GM18507 (cell line): ENCODE results near the gene KIAA1328.

ENCODE experiments used
- DNase-seq: peaks from one replicate; pipeline ENCODE4 v3.0.0; 2011; ENCODE audit warnings: low read depth; ENCODE audit not compliant: insufficient read length; ENCODE audit errors: extremely low spot score
- FAIRE-seq: peaks from 2 replicates; lab custom pipeline; 2011; peaks lifted over from hg19 to GRCh38; lab: Jason Lieb, UNC

The KIAA1328 gene

DNA sequence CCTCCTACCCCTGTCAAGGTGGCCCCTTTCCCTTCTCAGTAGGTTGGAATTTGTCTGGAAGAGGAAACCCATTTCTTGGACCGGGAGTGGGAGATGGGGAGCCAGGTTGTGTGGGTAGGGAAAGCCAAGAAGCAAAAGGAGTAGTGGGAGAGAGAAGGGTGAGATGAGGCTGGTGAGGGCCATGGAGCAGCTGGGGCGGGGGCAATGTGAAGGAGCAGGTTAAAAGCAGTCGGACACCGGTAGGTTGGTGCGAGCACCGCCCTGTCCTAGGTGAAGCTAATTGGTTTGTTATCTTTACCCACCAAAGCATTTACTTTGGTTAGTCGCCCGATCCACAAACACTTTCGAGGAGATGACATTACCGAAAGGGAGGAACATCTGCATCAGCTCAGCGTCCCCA lies 429.9 kb downstream of the KIAA1328 start:
- no peak for DNase-seq
- FAIRE-seq, result no peak

- DNase-seq, result no peak
Observed at GRCh38 chr18:37259711-37260110, 430.8 kb downstream of the KIAA1328 start.

GRCh38 chr18:37260367-37261093 lies 431.6 kb downstream of the KIAA1328 start:
- no peak for FAIRE-seq
- DNase-seq, result no peak

More at GRCh38 chr18:37259711-37260110, 430.8 kb downstream of the KIAA1328 start:
- FAIRE-seq, result no peak

GRCh38 chr18:37261246-37261840 lies 432.4 kb downstream of the KIAA1328 start:
- FAIRE-seq, result no peak
- DNase-seq, result no peak

DNA sequence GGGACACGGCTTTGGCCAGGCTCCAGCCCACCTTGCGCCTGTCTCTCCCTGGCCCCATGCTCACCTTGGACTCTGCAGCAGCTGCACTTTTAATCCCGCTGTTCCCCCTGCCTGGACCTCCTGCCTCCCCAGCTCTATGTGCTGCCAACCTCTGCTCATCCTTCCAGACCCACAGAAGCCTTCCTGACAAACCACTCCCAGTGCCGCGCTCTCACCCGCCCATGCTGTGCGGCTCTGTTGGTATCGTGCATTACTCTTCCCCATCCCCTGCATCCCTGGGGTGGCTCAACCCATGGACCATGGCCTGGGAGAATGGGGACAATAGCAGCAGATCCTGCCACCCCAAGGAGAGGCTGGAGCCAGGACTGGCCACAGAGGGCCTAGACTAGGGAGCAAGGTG lies 433.1 kb downstream of the KIAA1328 start:
- DNase-seq, result no peak
- FAIRE-seq, result no peak

DNA sequence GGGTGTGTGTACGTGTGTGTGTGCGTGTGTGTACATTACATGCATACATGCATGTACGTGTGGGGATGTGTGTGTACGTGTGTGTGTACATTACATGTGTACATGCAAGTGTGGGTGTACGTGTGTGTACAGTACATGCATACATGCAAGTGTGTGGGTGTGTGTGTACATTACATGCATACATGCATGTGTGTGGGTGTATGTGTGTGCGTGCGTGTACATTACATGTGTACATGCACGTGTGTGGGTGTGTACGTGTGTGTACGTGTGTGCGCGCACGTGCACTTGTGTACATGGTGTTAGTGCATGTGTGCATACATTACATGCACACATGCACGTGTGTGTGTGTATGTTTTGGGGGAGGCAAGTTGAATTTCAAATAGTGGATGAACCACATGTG lies 436.0 kb downstream of the KIAA1328 start:
- DNase-seq, result no peak
- FAIRE-seq, result no peak

- FAIRE-seq, result no peak
Observed at GRCh38 chr18:37265382-37265781, 436.5 kb downstream of the KIAA1328 start.

GRCh38 chr18:37266290-37266689 lies 437.4 kb downstream of the KIAA1328 start:
- DNase-seq (no peak), FAIRE-seq (no peak)

More at GRCh38 chr18:37265382-37265781, 436.5 kb downstream of the KIAA1328 start:
- no peak for DNase-seq

DNA sequence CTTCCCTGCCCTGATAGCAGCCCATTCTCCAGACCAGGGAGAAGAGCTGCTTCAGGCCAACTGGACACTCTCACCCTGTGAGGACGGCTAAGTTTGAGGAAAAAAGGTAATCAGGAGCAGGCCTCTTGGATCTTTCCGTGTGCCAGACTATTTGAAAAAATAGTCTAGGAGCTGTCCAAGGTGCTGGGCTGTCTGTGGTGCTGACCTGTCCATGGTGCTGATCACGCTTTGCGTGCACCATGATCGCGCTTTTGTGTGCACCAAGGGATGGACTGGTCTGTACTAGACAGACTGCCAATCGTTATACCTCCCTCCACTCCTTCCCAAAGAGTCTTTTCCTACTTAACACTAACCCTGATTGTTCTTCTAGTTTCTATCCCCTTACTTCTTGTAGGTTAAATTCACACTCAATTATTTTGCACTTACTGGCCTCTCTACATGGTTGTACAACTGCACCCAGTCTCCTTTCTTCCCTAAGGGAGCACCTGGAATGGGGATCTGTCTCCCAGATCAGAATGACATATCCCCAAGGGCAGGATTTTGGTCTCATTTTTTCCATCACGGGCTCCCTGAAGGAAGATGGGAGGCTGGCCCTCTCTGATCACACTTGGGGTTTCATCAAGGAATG lies 441.2 kb downstream of the KIAA1328 start:
- FAIRE-seq, result no peak

GRCh38 chr18:37270666-37271052 lies 441.7 kb downstream of the KIAA1328 start:
- no peak for FAIRE-seq
- DNase-seq, result no peak

More for the DNA sequence above, 441.2 kb downstream of the KIAA1328 start:
- no peak for DNase-seq

DNA sequence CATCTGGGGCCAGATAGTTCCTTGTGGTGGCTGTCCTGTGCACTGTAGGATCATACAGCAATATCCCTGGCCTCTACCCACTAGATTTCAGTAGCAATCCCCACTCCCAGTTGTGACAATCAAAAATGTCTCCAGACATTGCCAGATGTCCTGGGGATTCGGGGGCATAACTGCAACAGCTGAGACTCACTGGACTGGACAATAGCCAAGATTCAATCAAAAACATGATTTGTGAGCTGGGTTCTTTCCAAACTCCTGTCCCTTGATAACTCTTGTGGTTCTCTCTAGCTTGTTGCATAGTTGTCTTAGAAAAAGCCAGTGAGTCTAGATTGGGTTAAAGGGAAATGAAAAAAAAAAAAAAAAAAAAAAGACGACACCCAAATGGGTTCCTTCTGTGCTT lies 443.3 kb downstream of the KIAA1328 start:
- FAIRE-seq (no peak), DNase-seq (no peak)

DNA sequence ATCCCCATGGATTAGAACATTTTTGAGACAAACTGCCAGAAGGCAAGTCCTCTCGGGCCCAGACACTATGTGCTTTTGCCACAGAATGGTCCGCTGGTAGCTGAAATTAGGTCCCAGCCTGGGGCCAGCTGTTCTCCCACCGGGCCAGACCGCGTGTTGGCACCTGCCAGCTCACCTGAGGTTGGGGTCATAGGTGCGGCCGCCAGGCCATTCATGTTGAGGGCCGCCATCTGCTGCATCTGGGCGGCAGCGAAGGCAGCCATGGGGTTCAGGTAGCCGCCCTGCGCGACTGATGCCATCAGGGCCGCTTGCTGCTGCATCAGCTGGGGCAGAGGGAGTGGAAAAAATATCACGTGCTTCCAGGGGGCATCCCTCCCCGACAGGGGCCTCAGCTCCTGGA lies 443.9 kb downstream of the KIAA1328 start:
- FAIRE-seq (no peak), DNase-seq (no peak)

DNA sequence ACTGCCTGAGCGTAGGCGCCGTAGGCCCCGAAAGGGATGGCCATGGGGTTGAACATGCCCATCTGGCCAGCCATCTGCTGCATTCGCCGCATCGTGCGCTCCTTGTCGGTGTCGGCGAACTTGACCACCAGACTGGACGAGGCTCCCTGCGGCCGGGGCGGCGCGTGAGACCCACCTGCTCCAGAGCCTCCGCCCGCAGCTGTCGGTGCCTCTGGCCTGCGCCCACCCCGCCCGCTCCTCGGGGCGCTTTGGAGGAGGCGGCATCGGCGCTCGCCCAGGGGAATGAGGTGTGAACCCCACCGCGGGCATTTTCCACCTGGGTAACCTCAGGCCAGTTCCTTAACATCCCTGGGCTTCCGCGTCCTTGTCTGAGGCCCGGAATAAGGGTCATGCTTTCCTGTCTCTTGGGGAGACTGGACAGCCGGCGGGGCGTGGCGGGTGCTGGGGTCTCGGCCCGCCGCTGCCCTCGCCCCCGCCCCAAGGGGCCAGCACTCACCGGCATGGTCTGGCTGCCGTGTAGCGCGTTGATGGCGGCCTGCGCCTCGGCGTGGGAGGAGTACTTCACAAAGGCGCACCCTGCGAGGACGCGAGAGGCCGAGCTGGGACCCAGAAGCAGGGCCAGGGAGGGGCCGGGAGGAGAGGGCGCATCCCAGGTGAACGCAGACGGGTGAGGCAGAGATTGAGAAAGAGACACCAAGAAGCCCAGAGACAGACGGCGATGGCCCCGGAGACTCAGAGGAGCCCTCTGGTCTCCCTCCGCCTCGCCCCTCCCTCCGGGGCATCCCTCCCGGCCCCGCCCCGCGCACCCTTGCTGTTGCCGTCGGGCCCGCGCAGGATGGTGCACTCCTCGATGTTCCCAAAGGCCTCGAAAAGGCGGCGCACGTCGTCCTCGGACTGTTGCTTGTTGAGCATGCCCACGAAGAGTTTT lies 445.6 kb downstream of the KIAA1328 start:
- FAIRE-seq (no peak), DNase-seq (no peak)

DNA sequence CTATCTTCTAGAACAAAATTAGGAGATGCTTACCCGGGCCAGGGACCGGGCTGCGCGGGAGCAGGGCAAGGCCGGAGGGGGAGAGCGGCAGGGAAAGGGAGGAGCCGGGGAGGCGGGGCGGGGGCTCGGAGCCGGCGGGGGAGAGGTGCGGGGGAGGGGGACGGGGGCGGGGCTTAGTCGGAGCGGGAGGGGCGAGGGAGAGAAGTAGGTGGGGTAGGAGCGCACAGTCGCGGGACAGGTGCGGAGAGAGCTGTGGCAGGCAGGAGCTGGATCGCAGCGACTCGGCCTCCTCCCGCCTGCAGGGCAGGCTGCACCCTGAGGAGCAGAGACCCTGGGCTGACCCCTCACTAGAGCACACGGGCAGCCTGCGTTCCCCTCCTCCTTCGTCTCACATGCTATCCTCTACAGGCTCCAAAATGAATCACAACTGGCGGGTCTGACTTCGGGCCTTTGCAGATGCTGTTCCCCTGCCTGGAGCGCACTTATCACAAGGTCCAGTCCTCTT lies 446.4 kb downstream of the KIAA1328 start:
- DNase-seq, result no peak
- no peak for FAIRE-seq

- DNase-seq (no peak), FAIRE-seq (no peak)
Observed at GRCh38 chr18:37276111-37276890, 447.4 kb downstream of the KIAA1328 start.

DNA sequence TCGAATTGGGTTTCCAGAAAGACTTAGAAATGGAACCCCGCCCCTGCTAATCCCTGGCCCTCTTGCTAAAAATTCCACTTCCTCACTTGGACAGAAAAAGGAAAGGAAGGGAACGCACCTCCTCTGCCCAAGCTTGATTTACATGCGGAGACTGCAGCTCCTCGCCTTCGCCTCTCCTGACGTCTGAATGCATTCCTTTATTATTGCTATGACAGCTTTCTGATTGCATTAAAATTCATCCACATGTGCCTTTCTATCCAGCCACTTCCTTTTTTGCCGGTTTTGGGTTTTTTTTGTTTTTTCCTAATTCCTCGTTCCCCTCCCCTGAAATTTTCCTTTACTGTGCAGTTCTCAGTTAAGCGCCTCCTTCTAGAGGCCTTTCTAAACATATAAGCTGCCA lies 448.9 kb downstream of the KIAA1328 start:
- no peak for DNase-seq
- FAIRE-seq, result no peak
